GM12878 (cell line): ENCODE results near the gene COQ9. TPM values are rescaled to one million over a fixed set of nuclear protein-coding genes. Genes with fewer than 3 reads are reported as not detected.
A peak's percentile ranks its signal among the peaks of the same experiment; 100 is the strongest.

Experiments
- ATAC-seq: fragments of 200-7000 bp; cut with Tn5 transposase; 3 replicates; pipeline ENCODE4 v1.9.1; 2020; ENCODE audit warnings: mild to moderate bottlenecking, moderate library complexity
- BruUV-seq: library from RNA; stranded (reverse); fragments of 400-500 nt; replicated peaks from 2 replicates; lab custom pipeline; 2021; lab: Mats Ljungman, UMichigan
- CTCF ChIA-PET: fragments of 300-600 bp; sonication (Branson Sonifier 250); formaldehyde crosslinking; extraction: SDS; loops from one replicate; lab custom pipeline; 2021; ENCODE audit warnings: inconsistent platforms; lab: Yijun Ruan, JAX
- POLR2A ChIA-PET: fragments of 350-600 bp; formaldehyde crosslinking; extraction: SDS; loops from one replicate; lab custom pipeline; 2021; ENCODE audit warnings: inconsistent platforms; lab: Charles Lee
- RAD21 ChIA-PET: fragments of 300-600 bp; sonication (Branson Sonifier 250); formaldehyde crosslinking; loops from one replicate; lab custom pipeline; 2023; ENCODE audit warnings: antibody characterized with exemption; ENCODE audit not compliant: unreplicated experiment; lab: Charles Lee
- SMC1A ChIA-PET: fragments of 300-600 bp; sonication (Branson Sonifier 250); formaldehyde crosslinking; loops from one replicate; lab custom pipeline; 2023; ENCODE audit not compliant: unreplicated experiment, uncharacterized antibody; lab: Charles Lee
- DNase-seq: peaks from one replicate; pipeline ENCODE4 v3.0.0-alpha.2; 2011; ENCODE audit warnings: low read depth, low spot score
- FAIRE-seq: peaks from 3 replicates; lab custom pipeline; 2011; peaks lifted over from hg19 to GRCh38; lab: Jason Lieb, UNC
- H2AFZ ChIP-seq: 2 replicates; pipeline ENCODE4 v1.6.0; 2011; ENCODE audit warnings: low read depth, low read length, control low read depth; ENCODE audit not compliant: control insufficient read depth
- H3K27ac ChIP-seq: 2 replicates; pipeline ENCODE4 v1.5.1; 2011; ENCODE audit warnings: control low read depth; ENCODE audit not compliant: control insufficient read depth, insufficient read depth
- H3K27me3 ChIP-seq, 2 experiments: replicated peaks in 1 of 2; 2 replicates each; pipeline versions ENCODE4 v1.6.0 to v1.6.1; 2011; ENCODE audit warnings: low read length in 1 of 2; ENCODE audit not compliant: control insufficient read depth in 2 of 2, insufficient read depth in 2 of 2
- H3K36me3 ChIP-seq, 2 experiments: 2 replicates each; pipeline ENCODE4 v1.5.1; 2011; ENCODE audit warnings: low read length in 1 of 2; ENCODE audit not compliant: control insufficient read depth in 2 of 2, insufficient read depth in 2 of 2
- H3K4me1 ChIP-seq: 2 replicates; pipeline ENCODE4 v1.6.1; 2011; ENCODE audit warnings: mild to moderate bottlenecking, low read length, moderate library complexity, mixed read lengths; ENCODE audit not compliant: control insufficient read depth, insufficient read depth
- H3K4me2 ChIP-seq: 2 replicates; pipeline ENCODE4 v1.6.0; 2011; ENCODE audit warnings: control low read depth; ENCODE audit not compliant: control insufficient read depth, insufficient read depth
- H3K4me3 ChIP-seq: fragments of 200-600 bp; sonication (generic); 2 replicates; pipeline ENCODE4 v1.5.1; 2016
- H3K79me2 ChIP-seq: 2 replicates; pipeline ENCODE4 v1.6.0; 2011; ENCODE audit warnings: low read length; ENCODE audit not compliant: control insufficient read depth, insufficient read depth
- H3K9ac ChIP-seq: 2 replicates; pipeline ENCODE4 v1.8.0; 2011; ENCODE audit warnings: low read length, control low read depth, mixed read lengths; ENCODE audit not compliant: control insufficient read depth, insufficient read depth
- H3K9me3 ChIP-seq: replicated peaks from 3 replicates; pipeline ENCODE4 v1.5.1; 2011; ENCODE audit warnings: mild to moderate bottlenecking, low read length; ENCODE audit not compliant: control insufficient read depth, insufficient read depth
- H4K20me1 ChIP-seq: 2 replicates; pipeline ENCODE4 v1.6.0; 2011; ENCODE audit not compliant: control insufficient read depth, insufficient read depth
- ATF3 ChIP-seq: IDR thresholded peaks from 2 replicates; pipeline ENCODE4 v1.6.1; 2011; ENCODE audit warnings: low read depth, mild to moderate bottlenecking, low read length, moderate library complexity, borderline replicate concordance; ENCODE audit errors: extremely low read depth
- BACH1 ChIP-seq: fragments of 450-650 bp; IDR thresholded peaks from 2 replicates; pipeline ENCODE4 v1.6.1; 2017; ENCODE audit warnings: mild to moderate bottlenecking, borderline replicate concordance
- CBFB ChIP-seq: IDR thresholded peaks from 2 replicates; pipeline ENCODE4 v1.6.1; 2016; ENCODE audit warnings: antibody characterized with exemption, low read depth
- E2F8 ChIP-seq: fragments of 450-650 bp; IDR thresholded peaks from 2 replicates; pipeline ENCODE4 v1.6.1; 2018; ENCODE audit warnings: mild to moderate bottlenecking, low read depth, moderate library complexity; ENCODE audit not compliant: partially characterized antibody
- EED ChIP-seq: sonication (generic); IDR thresholded peaks from 2 replicates; pipeline ENCODE4 v1.6.1; 2016; ENCODE audit warnings: antibody characterized with exemption, low read depth
- HDAC2 ChIP-seq: fragments of 200-600 bp; sonication (generic); IDR thresholded peaks from 2 replicates; pipeline ENCODE4 v1.6.1; 2017
- IKZF1 ChIP-seq: fragments of 450-650 bp; conservative IDR thresholded peaks from 2 replicates; pipeline ENCODE4 v1.6.1; 2017; ENCODE audit warnings: antibody characterized with exemption, mild to moderate bottlenecking
- JUNB ChIP-seq: IDR thresholded peaks from 2 replicates; pipeline ENCODE4 v1.6.1; 2016; ENCODE audit warnings: antibody characterized with exemption, mild to moderate bottlenecking
- NR2F1 ChIP-seq: fragments of 450-650 bp; conservative IDR thresholded peaks from 2 replicates; pipeline ENCODE4 v1.6.1; 2017; ENCODE audit warnings: mild to moderate bottlenecking
- SMAD5 ChIP-seq: IDR thresholded peaks from 2 replicates; pipeline ENCODE4 v1.6.1; 2016; ENCODE audit warnings: antibody characterized with exemption, low read depth
- SUPT20H ChIP-seq: IDR thresholded peaks from 2 replicates; pipeline ENCODE4 v1.6.1; 2011; ENCODE audit warnings: low read depth, mild to moderate bottlenecking, low read length, moderate library complexity, borderline replicate concordance; ENCODE audit not compliant: control insufficient read depth
- SUZ12 ChIP-seq: fragments of 200-600 bp; sonication (generic); IDR thresholded peaks from one replicate; pipeline ENCODE4 v1.6.1; 2018; ENCODE audit warnings: antibody characterized with exemption, mild to moderate bottlenecking; ENCODE audit not compliant: unreplicated experiment
- ZNF274 ChIP-seq: IDR thresholded peaks from one replicate; pipeline ENCODE4 v1.8.0; 2011; ENCODE audit not compliant: insufficient read length, insufficient read depth
- ZSCAN29 ChIP-seq: fragments of 450-650 bp; IDR thresholded peaks from 2 replicates; pipeline ENCODE4 v1.6.1; 2017; ENCODE audit warnings: mild to moderate bottlenecking, moderate library complexity
- WGBS: methylation state at CpG from one replicate; pipeline ENCODE4 v1.1.6; 2016; ENCODE audit warnings: low lambda C conversion rate; ENCODE audit not compliant: insufficient replicate concordance, insufficient coverage; ENCODE audit errors: missing lambda C conversion rate; 5-methylcytosine and 5-hydroxymethylcytosine counted together
- in situ Hi-C: fragments of 300-500 bp; cut with MboI; formaldehyde crosslinking; loops from 9 replicates; pipeline ENCODE4 v1.14.3; 2018; ENCODE audit warnings: mixed read lengths
- intact Hi-C: fragments of 100-400 bp; cut with micrococcal nuclease; formaldehyde crosslinking; loops from one replicate; pipeline ENCODE4 v1.14.2; 2022; ENCODE audit not compliant: unreplicated experiment
- polyA plus RNA-seq, 11 experiments: library from polyadenylated mRNA; depleted of rRNA in 4 of 11; unstranded in 6 of 11; stranded (reverse) in 5 of 11; fragments of >200 nt; fragmentation: Nextera tagmentation in 4 of 11; fragmentation: Illumina TruSeq in 1 of 11; extraction: Ambion mirVana in 4 of 11; extraction: Trizol in 1 of 11; gene quantifications; 1 replicate in 1 of 11; 2 replicates in 10 of 11; pipeline versions ENCODE4 v1.2.1 to v1.2.3, GENCODE V29; 2011 to 2016; ENCODE audit warnings: inconsistent platforms in 2 of 11, missing spikeins in 2 of 11, low read depth in 1 of 11
- total RNA-seq, 4 experiments: library from RNA; depleted of rRNA in 3 of 4; stranded (reverse); fragments of >200 nt in 3 of 4; fragmentation: Illumina TruSeq in 1 of 4; extraction: Trizol in 1 of 4; gene quantifications; 2 replicates each; pipeline versions ENCODE4 v1.2.1 to v1.2.3, GENCODE V29; 2013 to 2021

COQ9 gene
- total and polyA plus RNA-seq, 10 of the 15 experiments (the other 5 are each of a cell fraction or from before 2014, with no cell fraction given), result 24.1 to 79.7 (median 50.1) TPM

- POLR2A ChIA-PET, result interaction anchor here (1.1 to 1.5 kb wide), 3 partner anchors 10 to 23 kb away, joined by 3 to 8 read pairs (median 4); no protein-coding TSS in a partner anchor
- in situ Hi-C loops, result no loop called here
- 13% methylated on average over 3 of the region's 3 CpGs for WGBS
These were observed 42.2 kb upstream of the COQ9 start for GRCh38 chr16:57405097-57405496.

More at GRCh38 chr16:57405097-57405496, 42.2 kb upstream of the COQ9 start:
- Histone ChIP-seq H3K4me1 (peaks cover 7% of the 10 kb centered on the region), H3K36me3 (no peaks in the 10 kb centered on the region), H2AFZ (no peak overlapping the region), H3K4me2 (no peak overlapping the region), H3K27ac (no peak overlapping the region), H4K20me1 (no peaks in the 10 kb centered on the region), H3K9ac (no peak overlapping the region), H3K79me2 (no peaks in the 10 kb centered on the region), H3K9me3 (no peaks in the 10 kb centered on the region), H3K27me3 (no peaks in the 10 kb centered on the region), H3K4me3 (no peak overlapping the region)
- ChIA-PET SMC1A (interaction anchor here (0.7 to 2.6 kb wide), 10 partner anchors 8 to 102 kb away, joined by 3 to 10 read pairs (median 4); no protein-coding TSS in a partner anchor), RAD21 (interaction anchor here (1.6 to 2.1 kb wide), 4 partner anchors 9 to 104 kb away, joined by 4 to 8 read pairs (median 5); no protein-coding TSS in a partner anchor), CTCF (interaction anchor here (1.0 to 1.7 kb wide), 5 partner anchors 11 to 105 kb away, joined by 3 to 4 read pairs (median 3); no protein-coding TSS in a partner anchor)
- TF ChIP-seq NR2F1 (no peak), HDAC2 (no peak), ATF3 (no peak), E2F8 (no peak), BACH1 (no peak), CBFB (no peak), SUPT20H (no peak), JUNB (0 out of 2 replicates have a peak, but pooled peaks have one; percentile 25), IKZF1 (peak; percentile 38; the same call in 1 of the 2 replicates), SUZ12 (no peak), EED (peak; percentile 65), ZNF274 (no peak), SMAD5 (no peak), ZSCAN29 (no peak)
- no TSS peak for BruUV-seq
- intact Hi-C loops, result no loop called here
- FAIRE-seq (no peak), DNase-seq (no peak), ATAC-seq (peak; percentile 61)
